T-helper 1 cell (primary cell): Measurements from ENCODE around the gene C1R.

Experiments
- DNase-seq, 5 donors: peaks; one replicate each; pipeline ENCODE4 v3.0.0-alpha.2; 2012 to 2020

The C1R gene

DNA sequence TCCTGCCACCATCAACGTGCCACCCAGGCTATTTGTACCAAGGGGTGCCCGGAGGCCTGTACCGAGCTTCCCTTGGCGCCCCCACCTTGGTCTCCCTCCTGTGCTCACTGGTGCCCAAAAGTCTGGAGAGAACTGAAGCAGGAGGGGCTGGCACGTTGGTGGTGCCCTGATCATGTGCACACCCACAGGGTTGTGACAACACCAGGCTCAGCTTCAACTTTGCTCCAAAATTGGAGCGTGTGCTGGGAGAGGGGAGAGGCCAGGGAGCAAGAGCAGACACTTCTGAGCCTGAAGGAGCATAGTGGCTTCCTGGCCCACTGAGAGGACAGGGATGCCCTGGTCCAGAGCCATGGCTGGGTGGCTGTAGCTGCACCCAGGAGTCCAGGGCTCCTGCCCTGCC is 60.9 kb downstream of the C1R start:
- DNase-seq: no peak
